HepG2 (cell line): ENCODE data around the gene APOA1. TPM values are rescaled to one million over a fixed set of nuclear protein-coding genes. Genes with fewer than 3 reads are reported as not detected.

Source experiments
- ATF4 ChIP-seq, 2 experiments: fragments of 450-650 bp in 1 of 2; sonication (generic) in 1 of 2; formaldehyde crosslinking; IDR thresholded peaks; 2 replicates each; pipeline versions ENCODE4 v1.5.0 to v1.8.0; 2020 to 2022; ENCODE audit warnings: mild to moderate bottlenecking in 1 of 2, missing genetic modification reagents in 1 of 2
- ETV5 ChIP-seq: IDR thresholded peaks from 2 replicates; pipeline ENCODE4 v1.6.1; 2018; ENCODE audit warnings: missing biosample characterization, missing genetic modification reagents, inconsistent platforms, borderline replicate concordance
- FOXM1 ChIP-seq: sonication (generic); formaldehyde crosslinking; IDR thresholded peaks from 2 replicates; pipeline ENCODE4 v1.5.0; 2020; ENCODE audit warnings: missing genetic modification reagents
- GLI4 ChIP-seq: sonication (generic); formaldehyde crosslinking; IDR thresholded peaks from 2 replicates; pipeline ENCODE4 v1.5.1; 2020; ENCODE audit warnings: missing genetic modification reagents, mild to moderate bottlenecking, moderate library complexity, borderline replicate concordance
- HIC2 ChIP-seq: sonication (generic); formaldehyde crosslinking; IDR thresholded peaks from 2 replicates; pipeline ENCODE4 v1.9.0; 2022; ENCODE audit warnings: low read depth, missing genetic modification reagents
- PHF21A ChIP-seq: sonication (generic); formaldehyde crosslinking; IDR thresholded peaks from 2 replicates; pipeline ENCODE4 v1.5.0; 2020; ENCODE audit warnings: mild to moderate bottlenecking, missing genetic modification reagents
- POGK ChIP-seq: sonication (generic); formaldehyde crosslinking; conservative IDR thresholded peaks from 2 replicates; pipeline ENCODE4 v1.8.0; 2022; ENCODE audit warnings: mild to moderate bottlenecking, moderate library complexity, missing genetic modification reagents
- SIX4 ChIP-seq: sonication (generic); formaldehyde crosslinking; IDR thresholded peaks from 2 replicates; pipeline ENCODE4 v1.4.0; 2020; ENCODE audit warnings: missing genetic modification reagents
- TP53 ChIP-seq: sonication (generic); formaldehyde crosslinking; conservative IDR thresholded peaks from 2 replicates; pipeline ENCODE4 v1.4.0; 2020; ENCODE audit warnings: missing genetic modification reagents
- ZBTB34 ChIP-seq: sonication (generic); formaldehyde crosslinking; IDR thresholded peaks from 2 replicates; pipeline ENCODE4 v1.8.0; 2022; ENCODE audit warnings: mild to moderate bottlenecking, missing genetic modification reagents
- ZIK1 ChIP-seq: sonication (generic); formaldehyde crosslinking; IDR thresholded peaks from 2 replicates; pipeline ENCODE4 v1.5.0; 2020; ENCODE audit warnings: mild to moderate bottlenecking, low read depth, missing genetic modification reagents, borderline replicate concordance
- ZNF101 ChIP-seq: sonication (generic); formaldehyde crosslinking; IDR thresholded peaks from 2 replicates; pipeline ENCODE4 v1.4.0; 2020; ENCODE audit warnings: mild to moderate bottlenecking, low read depth, missing genetic modification reagents, borderline replicate concordance
- ZNF670 ChIP-seq: sonication (generic); formaldehyde crosslinking; IDR thresholded peaks from 2 replicates; pipeline ENCODE4 v1.8.0; 2022; ENCODE audit warnings: mild to moderate bottlenecking, missing genetic modification reagents, borderline replicate concordance
- ZNF773 ChIP-seq: sonication (generic); formaldehyde crosslinking; IDR thresholded peaks from 2 replicates; pipeline ENCODE4 v1.4.0; 2020; ENCODE audit warnings: missing genetic modification reagents, borderline replicate concordance
- polyA plus RNA-seq, 8 experiments: library from polyadenylated mRNA; depleted of rRNA in 3 of 8; stranded (reverse) in 7 of 8; unstranded in 1 of 8; fragments of >200 nt; fragmentation: Illumina TruSeq in 4 of 8; extraction: Trizol in 4 of 8; gene quantifications; 2 replicates each; pipeline versions ENCODE4 v1.2.1 to v1.2.3, GENCODE V29; 2011 to 2016; ENCODE audit warnings: low read depth in 4 of 8, missing spikeins in 1 of 8, mixed read lengths in 1 of 8; ENCODE audit not compliant: insufficient read depth in 1 of 8
- total RNA-seq, 5 experiments: library from RNA; depleted of rRNA; stranded (reverse); fragments of >200 nt; fragmentation: Illumina TruSeq; extraction: Trizol; gene quantifications; 2 replicates each; pipeline ENCODE4 v1.2.3, GENCODE V29; 2016; ENCODE audit warnings: low read depth in 1 of 5
- TF ChIP-seq, protein P1 (sequence below): sonication (generic); formaldehyde crosslinking; IDR thresholded peaks from 2 replicates; pipeline ENCODE4 v1.8.1; 2023; ENCODE audit warnings: mild to moderate bottlenecking, missing genetic modification reagents, borderline replicate concordance
- TF ChIP-seq, protein P2 (sequence below): sonication (generic); formaldehyde crosslinking; IDR thresholded peaks from 2 replicates; pipeline ENCODE4 v1.5.0; 2020; ENCODE audit warnings: mild to moderate bottlenecking, missing genetic modification reagents
- TF ChIP-seq, protein P3 (sequence below): sonication (generic); formaldehyde crosslinking; IDR thresholded peaks from 2 replicates; pipeline ENCODE4 v1.5.0; 2020; ENCODE audit warnings: mild to moderate bottlenecking, missing genetic modification reagents

The APOA1 gene
- total and polyA plus RNA-seq, 2 of the 13 experiments (the other 11 are each of a cell fraction or from before 2014, with no cell fraction given) = 1,973 to 5,485 TPM

DNA sequence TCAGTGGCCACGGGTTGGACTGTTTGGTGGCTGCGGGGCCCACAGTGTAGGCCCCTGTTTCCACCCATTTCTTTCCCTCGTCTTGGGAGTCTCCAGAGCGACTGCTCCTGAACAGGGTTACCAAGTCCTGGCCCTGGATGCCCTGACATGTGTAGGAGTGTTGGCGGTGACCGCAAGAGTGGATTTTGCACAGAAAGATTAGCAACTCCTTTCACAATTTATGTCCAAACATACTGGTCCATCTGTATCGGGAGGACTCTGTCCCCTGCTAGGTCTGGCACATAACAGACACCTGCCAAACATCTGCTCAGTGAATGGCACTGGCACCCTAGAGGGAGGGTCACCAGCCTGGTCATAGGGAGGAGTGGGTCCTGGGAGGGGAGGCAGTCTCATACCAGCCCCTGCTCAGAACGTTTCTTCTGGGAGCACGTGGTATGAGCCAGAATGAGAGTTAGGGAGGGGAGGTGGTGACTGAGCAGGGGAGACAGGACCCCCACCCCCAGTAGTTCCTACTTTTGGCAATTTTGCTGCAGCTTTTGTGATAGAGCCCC lies 3.4 kb upstream of the APOA1 start (continued):
- TF ChIP-seq ZBTB34 (CRISPR knock-in tag) = peak; percentile 49; the same call in 1 of the 2 replicates
- TF ChIP-seq, protein P1, sequence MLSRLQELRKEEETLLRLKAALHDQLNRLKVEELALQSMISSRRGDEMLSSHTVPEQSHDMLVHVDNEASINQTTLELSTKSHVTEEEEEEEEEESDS (CRISPR knock-in tag) = no peak
- TF ChIP-seq, protein P2, sequence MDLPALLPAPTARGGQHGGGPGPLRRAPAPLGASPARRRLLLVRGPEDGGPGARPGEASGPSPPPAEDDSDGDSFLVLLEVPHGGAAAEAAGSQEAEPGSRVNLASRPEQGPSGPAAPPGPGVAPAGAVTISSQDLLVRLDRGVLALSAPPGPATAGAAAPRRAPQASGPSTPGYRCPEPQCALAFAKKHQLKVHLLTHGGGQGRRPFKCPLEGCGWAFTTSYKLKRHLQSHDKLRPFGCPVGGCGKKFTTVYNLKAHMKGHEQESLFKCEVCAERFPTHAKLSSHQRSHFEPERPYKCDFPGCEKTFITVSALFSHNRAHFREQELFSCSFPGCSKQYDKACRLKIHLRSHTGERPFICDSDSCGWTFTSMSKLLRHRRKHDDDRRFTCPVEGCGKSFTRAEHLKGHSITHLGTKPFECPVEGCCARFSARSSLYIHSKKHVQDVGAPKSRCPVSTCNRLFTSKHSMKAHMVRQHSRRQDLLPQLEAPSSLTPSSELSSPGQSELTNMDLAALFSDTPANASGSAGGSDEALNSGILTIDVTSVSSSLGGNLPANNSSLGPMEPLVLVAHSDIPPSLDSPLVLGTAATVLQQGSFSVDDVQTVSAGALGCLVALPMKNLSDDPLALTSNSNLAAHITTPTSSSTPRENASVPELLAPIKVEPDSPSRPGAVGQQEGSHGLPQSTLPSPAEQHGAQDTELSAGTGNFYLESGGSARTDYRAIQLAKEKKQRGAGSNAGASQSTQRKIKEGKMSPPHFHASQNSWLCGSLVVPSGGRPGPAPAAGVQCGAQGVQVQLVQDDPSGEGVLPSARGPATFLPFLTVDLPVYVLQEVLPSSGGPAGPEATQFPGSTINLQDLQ (CRISPR knock-in tag) = no peak
- TF ChIP-seq SIX4 (CRISPR knock-in tag) = no peak
- no peak for TF ChIP-seq TP53
- TF ChIP-seq, protein P3, sequence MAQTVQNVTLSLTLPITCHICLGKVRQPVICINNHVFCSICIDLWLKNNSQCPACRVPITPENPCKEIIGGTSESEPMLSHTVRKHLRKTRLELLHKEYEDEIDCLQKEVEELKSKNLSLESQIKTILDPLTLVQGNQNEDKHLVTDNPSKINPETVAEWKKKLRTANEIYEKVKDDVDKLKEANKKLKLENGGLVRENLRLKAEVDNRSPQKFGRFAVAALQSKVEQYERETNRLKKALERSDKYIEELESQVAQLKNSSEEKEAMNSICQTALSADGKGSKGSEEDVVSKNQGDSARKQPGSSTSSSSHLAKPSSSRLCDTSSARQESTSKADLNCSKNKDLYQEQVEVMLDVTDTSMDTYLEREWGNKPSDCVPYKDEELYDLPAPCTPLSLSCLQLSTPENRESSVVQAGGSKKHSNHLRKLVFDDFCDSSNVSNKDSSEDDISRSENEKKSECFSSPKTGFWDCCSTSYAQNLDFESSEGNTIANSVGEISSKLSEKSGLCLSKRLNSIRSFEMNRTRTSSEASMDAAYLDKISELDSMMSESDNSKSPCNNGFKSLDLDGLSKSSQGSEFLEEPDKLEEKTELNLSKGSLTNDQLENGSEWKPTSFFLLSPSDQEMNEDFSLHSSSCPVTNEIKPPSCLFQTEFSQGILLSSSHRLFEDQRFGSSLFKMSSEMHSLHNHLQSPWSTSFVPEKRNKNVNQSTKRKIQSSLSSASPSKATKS = no peak
- TF ChIP-seq ZNF101 (CRISPR knock-in tag) = no peak
- TF ChIP-seq HIC2 (CRISPR knock-in tag) = peak; percentile 72; the same call in 1 of the 2 replicates
- no peak for TF ChIP-seq ZIK1 (CRISPR knock-in tag)
- TF ChIP-seq POGK (CRISPR knock-in tag) = 0 out of 2 replicates have a peak, but pooled peaks have one; percentile 32
- no peak for TF ChIP-seq GLI4 (CRISPR knock-in tag)
- no peak for TF ChIP-seq ETV5 (CRISPR knock-in tag)
- no peak for TF ChIP-seq ZNF773 (CRISPR knock-in tag)
- peak; percentile 72; the same call in 1 of the 2 replicates for TF ChIP-seq ZNF670
- peak; percentile 70; the same call in 1 of the 2 replicates for TF ChIP-seq PHF21A (CRISPR knock-in tag)
- no peak for TF ChIP-seq ATF4 (CRISPR knock-in tag; IDR thresholded peaks at IDR 0.05)
- no peak for TF ChIP-seq FOXM1 (CRISPR knock-in tag)
